Kidney epithelial cell (primary cell): ENCODE data around the gene GATA2. TPM values are rescaled to one million over a fixed set of nuclear protein-coding genes. Genes with fewer than 3 reads are reported as not detected.

Source experiments
- DNase-seq: peaks from one replicate; pipeline ENCODE4 v3.0.0-alpha.2; 2010; ENCODE audit warnings: low read depth
- H3K27me3 ChIP-seq: 2 replicates; pipeline ENCODE4 v1.6.0; 2011; ENCODE audit warnings: low read length; ENCODE audit not compliant: control insufficient read depth, insufficient read depth
- H3K36me3 ChIP-seq: 2 replicates; pipeline ENCODE4 v1.5.1; 2011; ENCODE audit warnings: low read length; ENCODE audit not compliant: control insufficient read depth, insufficient read depth
- H3K4me3 ChIP-seq: 2 replicates; pipeline ENCODE4 v1.5.1; 2011; ENCODE audit warnings: low read depth, mild to moderate bottlenecking, control low read depth, low read length
- CTCF ChIP-seq: IDR thresholded peaks from 2 replicates; pipeline ENCODE4 v1.5.1; 2011; ENCODE audit warnings: mild to moderate bottlenecking, moderate library complexity, low read length, control low read depth, inconsistent platforms; ENCODE audit not compliant: insufficient read depth, poor library complexity, severe bottlenecking
- total RNA-seq: library from RNA; depleted of rRNA; stranded (reverse); fragments of >200 nt; gene quantifications from 2 replicates; pipeline ENCODE4 v1.2.3, GENCODE V29; 2015

GATA2 gene
- total RNA-seq, 1 donor from 2014 or later = 5.6 TPM

GRCh38 chr3:128471110-128471509, 21.9 kb downstream of the GATA2 start:
- no peak for TF ChIP-seq CTCF
- no peak overlapping the region for H3K4me3 ChIP-seq
- H3K27me3 ChIP-seq = peaks cover 47% of the 10 kb centered on the region
- no peak for DNase-seq
- no peaks in the 10 kb centered on the region for H3K36me3 ChIP-seq

GRCh38 chr3:128470134-128470899, 22.7 kb downstream of the GATA2 start:
- no peaks in the 10 kb centered on the region for H3K36me3 ChIP-seq
- no peak overlapping the region for H3K4me3 ChIP-seq
- TF ChIP-seq CTCF = no peak
- H3K27me3 ChIP-seq = peaks cover 54% of the 10 kb centered on the region
- no peak for DNase-seq

- Histone ChIP-seq H3K27me3 (peaks cover 51% of the 10 kb centered on the region), H3K4me3 (no peak overlapping the region), H3K36me3 (no peaks in the 10 kb centered on the region)
- TF ChIP-seq CTCF = no peak
- DNase-seq = no peak
Observed at GRCh38 chr3:128469556-128469955, 23.4 kb downstream of the GATA2 start.

GRCh38 chr3:128468791-128469527, 24.0 kb downstream of the GATA2 start:
- DNase-seq = no peak
- H3K4me3 ChIP-seq = no peak overlapping the region
- peaks cover 48% of the 10 kb centered on the region for H3K27me3 ChIP-seq
- H3K36me3 ChIP-seq = no peaks in the 10 kb centered on the region
- no peak for TF ChIP-seq CTCF

GRCh38 chr3:128468285-128468790, 24.7 kb downstream of the GATA2 start:
- Histone ChIP-seq H3K4me3 (no peak overlapping the region), H3K27me3 (peaks cover 42% of the 10 kb centered on the region), H3K36me3 (no peaks in the 10 kb centered on the region)
- no peak for DNase-seq
- no peak for TF ChIP-seq CTCF
